GM21619 (cell line): ENCODE results near the gene ZBTB20.
A peak's percentile ranks its signal among the peaks of the same experiment; 100 is the strongest.

Experiments used
- ATAC-seq: cut with Tn5 transposase; IDR thresholded peaks from one replicate; pipeline ENCODE4 v1.9.1; 2021; ENCODE audit not compliant: unreplicated experiment

The ZBTB20 gene

GRCh38 chr3:115022835-115023398, 124.2 kb downstream of the ZBTB20 start:
- ATAC-seq = no peak

- ATAC-seq = no peak
These were observed 124.9 kb downstream of the ZBTB20 start for GRCh38 chr3:115022199-115022598.

- no peak for ATAC-seq
These were observed 126.0 kb downstream of the ZBTB20 start for GRCh38 chr3:115021061-115021460.

GRCh38 chr3:115019900-115020299, 127.2 kb downstream of the ZBTB20 start:
- ATAC-seq = no peak

GRCh38 chr3:115018694-115019093, 128.4 kb downstream of the ZBTB20 start:
- no peak for ATAC-seq

GRCh38 chr3:115007966-115008365, 139.1 kb downstream of the ZBTB20 start:
- no peak for ATAC-seq

- no peak for ATAC-seq
These were observed 142.6 kb downstream of the ZBTB20 start for GRCh38 chr3:115004201-115005140.

- no peak for ATAC-seq
These were observed 148.0 kb downstream of the ZBTB20 start for GRCh38 chr3:114998971-114999579.

GRCh38 chr3:114994554-114995341, 152.3 kb downstream of the ZBTB20 start:
- ATAC-seq = no peak

GRCh38 chr3:114985776-114986175, 161.3 kb downstream of the ZBTB20 start:
- no peak for ATAC-seq

- no peak for ATAC-seq
These were observed 163.8 kb downstream of the ZBTB20 start for GRCh38 chr3:114983248-114983647.

- ATAC-seq = peak; percentile 92
These were observed 172.7 kb downstream of the ZBTB20 start for GRCh38 chr3:114974387-114974786.

GRCh38 chr3:114973536-114973935, 173.6 kb downstream of the ZBTB20 start:
- no peak for ATAC-seq

- ATAC-seq = no peak
These were observed 179.9 kb downstream of the ZBTB20 start for GRCh38 chr3:114967168-114967567.

- ATAC-seq = no peak
These were observed 184.9 kb downstream of the ZBTB20 start for GRCh38 chr3:114962189-114962588.

- ATAC-seq = no peak
These were observed 188.2 kb downstream of the ZBTB20 start for GRCh38 chr3:114958930-114959329.

- no peak for ATAC-seq
These were observed 193.3 kb downstream of the ZBTB20 start for GRCh38 chr3:114953800-114954199.

GRCh38 chr3:114953215-114953799, 193.8 kb downstream of the ZBTB20 start:
- no peak for ATAC-seq

GRCh38 chr3:114942773-114943172, 204.3 kb downstream of the ZBTB20 start:
- no peak for ATAC-seq

- ATAC-seq = no peak
These were observed 205.3 kb downstream of the ZBTB20 start for GRCh38 chr3:114941626-114942309.
